ENCODE measurements around the gene PAIP2.

DNA sequence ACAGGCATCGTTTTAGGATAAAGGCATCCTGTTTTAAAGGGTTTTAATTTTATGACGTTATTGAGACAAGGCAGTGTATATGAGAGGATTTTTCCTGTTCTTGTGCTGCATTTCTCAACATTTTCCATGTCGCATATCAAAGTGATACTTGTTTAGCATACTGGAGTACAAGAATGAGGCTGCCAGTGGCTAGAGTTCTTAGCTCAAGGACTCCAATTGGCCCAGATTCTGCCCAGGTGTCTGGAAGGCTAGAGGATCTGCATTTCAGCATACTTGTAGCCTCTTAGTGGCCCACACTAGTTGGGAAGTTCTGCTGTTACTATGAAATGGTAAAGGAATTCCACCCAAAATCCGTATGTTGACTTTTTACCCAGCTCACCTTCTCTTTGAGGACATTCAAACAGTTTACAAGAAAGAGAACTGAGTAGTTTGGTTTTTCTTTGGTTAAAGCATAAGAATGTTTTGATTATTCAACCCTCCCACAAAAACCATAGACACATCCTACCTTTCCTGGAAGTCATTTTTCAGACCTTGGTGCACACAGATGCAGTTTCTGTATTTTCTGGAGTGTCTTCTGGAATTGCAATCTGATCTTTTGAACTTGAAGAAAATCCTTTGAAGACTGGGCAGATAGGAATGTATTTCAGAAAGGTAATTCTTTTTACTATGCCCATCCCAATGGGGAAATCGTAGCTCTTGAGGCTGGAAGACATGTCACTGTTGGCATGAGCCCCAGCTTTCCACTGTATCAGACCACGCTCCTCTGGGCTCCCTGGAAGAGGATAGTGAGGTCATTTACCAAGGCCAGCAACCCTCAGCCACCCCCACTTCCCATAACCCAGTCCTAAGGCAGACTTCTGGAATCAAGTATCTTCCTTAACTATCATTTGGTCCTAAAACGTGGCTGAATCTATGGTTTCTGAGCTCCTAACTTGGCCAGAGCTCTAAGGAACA is 30.1 kb downstream of the PAIP2 start:
- TF ChIP-seq EZH2 (IDR thresholded peaks at IDR 0.05; ENCODE audit: borderline replicate concordance, low read length) = no peak
- TF ChIP-seq, protein P1, sequence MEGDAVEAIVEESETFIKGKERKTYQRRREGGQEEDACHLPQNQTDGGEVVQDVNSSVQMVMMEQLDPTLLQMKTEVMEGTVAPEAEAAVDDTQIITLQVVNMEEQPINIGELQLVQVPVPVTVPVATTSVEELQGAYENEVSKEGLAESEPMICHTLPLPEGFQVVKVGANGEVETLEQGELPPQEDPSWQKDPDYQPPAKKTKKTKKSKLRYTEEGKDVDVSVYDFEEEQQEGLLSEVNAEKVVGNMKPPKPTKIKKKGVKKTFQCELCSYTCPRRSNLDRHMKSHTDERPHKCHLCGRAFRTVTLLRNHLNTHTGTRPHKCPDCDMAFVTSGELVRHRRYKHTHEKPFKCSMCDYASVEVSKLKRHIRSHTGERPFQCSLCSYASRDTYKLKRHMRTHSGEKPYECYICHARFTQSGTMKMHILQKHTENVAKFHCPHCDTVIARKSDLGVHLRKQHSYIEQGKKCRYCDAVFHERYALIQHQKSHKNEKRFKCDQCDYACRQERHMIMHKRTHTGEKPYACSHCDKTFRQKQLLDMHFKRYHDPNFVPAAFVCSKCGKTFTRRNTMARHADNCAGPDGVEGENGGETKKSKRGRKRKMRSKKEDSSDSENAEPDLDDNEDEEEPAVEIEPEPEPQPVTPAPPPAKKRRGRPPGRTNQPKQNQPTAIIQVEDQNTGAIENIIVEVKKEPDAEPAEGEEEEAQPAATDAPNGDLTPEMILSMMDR (IDR thresholded peaks at IDR 0.05; ENCODE audit: low read length) = no peak
